GM12872 (cell line): Measurements from ENCODE around the gene SEMA5B.
A peak's percentile ranks its signal among the peaks of the same experiment; 100 is the strongest.

Experiments used
- CTCF ChIP-seq: IDR thresholded peaks from 3 replicates; pipeline ENCODE4 v1.5.1; 2011; ENCODE audit warnings: low read depth, mild to moderate bottlenecking, low read length, moderate library complexity; ENCODE audit not compliant: insufficient read depth

The SEMA5B gene

GRCh38 chr3:123032057-123032456 is 4.5 kb upstream of the SEMA5B start:
- TF ChIP-seq CTCF, result no peak

GRCh38 chr3:123031051-123031450 is 3.5 kb upstream of the SEMA5B start:
- TF ChIP-seq CTCF, result no peak

GRCh38 chr3:123028233-123028828 is 768 bp upstream of the SEMA5B start:
- peak; percentile 50; the same call in 2 of the 3 replicates for TF ChIP-seq CTCF

- TF ChIP-seq CTCF, result no peak
Observed at GRCh38 chr3:123026565-123027291, 835 bp downstream of the SEMA5B start.

GRCh38 chr3:123025642-123026521 is 1.7 kb downstream of the SEMA5B start:
- TF ChIP-seq CTCF, result no peak

GRCh38 chr3:123024056-123024455 is 3.5 kb downstream of the SEMA5B start:
- no peak for TF ChIP-seq CTCF

- no peak for TF ChIP-seq CTCF
Observed at GRCh38 chr3:123021996-123022510, 5.5 kb downstream of the SEMA5B start.
